HG02623 (cell line): Measurements from ENCODE around the gene MCRIP1.

Experiments
- ATAC-seq: cut with Tn5 transposase; IDR thresholded peaks from one replicate; pipeline ENCODE4 v1.9.1; 2021; ENCODE audit warnings: moderate library complexity; ENCODE audit not compliant: unreplicated experiment

Gene MCRIP1

GRCh38 chr17:81822996-81823819, 9.9 kb downstream of the MCRIP1 start:
- no peak for ATAC-seq

GRCh38 chr17:81822312-81822637, 10.8 kb downstream of the MCRIP1 start:
- ATAC-seq: no peak

GRCh38 chr17:81821603-81822311, 11.3 kb downstream of the MCRIP1 start:
- ATAC-seq: no peak

- ATAC-seq: no peak
Measured at GRCh38 chr17:81821147-81821546, 11.9 kb downstream of the MCRIP1 start.

GRCh38 chr17:81819708-81820107, 13.4 kb downstream of the MCRIP1 start:
- no peak for ATAC-seq

GRCh38 chr17:81817758-81818147, 15.3 kb downstream of the MCRIP1 start:
- ATAC-seq: no peak

- ATAC-seq: no peak
Measured at GRCh38 chr17:81815646-81815986, 17.5 kb downstream of the MCRIP1 start.

GRCh38 chr17:81814748-81815645, 18.1 kb downstream of the MCRIP1 start:
- ATAC-seq: no peak

GRCh38 chr17:81813861-81814683, 19.0 kb downstream of the MCRIP1 start:
- ATAC-seq: no peak

- no peak for ATAC-seq
Measured at GRCh38 chr17:81813371-81813684, 19.8 kb downstream of the MCRIP1 start.

GRCh38 chr17:81812571-81813370, 20.3 kb downstream of the MCRIP1 start:
- ATAC-seq: no peak

GRCh38 chr17:81811705-81812570, 21.2 kb downstream of the MCRIP1 start:
- no peak for ATAC-seq

GRCh38 chr17:81810892-81811704, 22.0 kb downstream of the MCRIP1 start:
- no peak for ATAC-seq

GRCh38 chr17:81810476-81810875, 22.6 kb downstream of the MCRIP1 start:
- no peak for ATAC-seq

- ATAC-seq: no peak
Measured at GRCh38 chr17:81809556-81809998, 23.5 kb downstream of the MCRIP1 start.

GRCh38 chr17:81808778-81809555, 24.1 kb downstream of the MCRIP1 start:
- no peak for ATAC-seq

- no peak for ATAC-seq
Measured at GRCh38 chr17:81807839-81808238, 25.3 kb downstream of the MCRIP1 start.
